ENCODE data around the gene LSR. TPM values are rescaled to one million over a fixed set of nuclear protein-coding genes. Genes with fewer than 3 reads are reported as not detected.
"Not testable (repeated sequence)": the region's sequence is repeated elsewhere in the genome, so short reads cannot be mapped to it uniquely, and the experiment has no call there.

LSR gene
- total RNA-seq, 1 donor from 2014 or later, result 74.1 TPM

DNA sequence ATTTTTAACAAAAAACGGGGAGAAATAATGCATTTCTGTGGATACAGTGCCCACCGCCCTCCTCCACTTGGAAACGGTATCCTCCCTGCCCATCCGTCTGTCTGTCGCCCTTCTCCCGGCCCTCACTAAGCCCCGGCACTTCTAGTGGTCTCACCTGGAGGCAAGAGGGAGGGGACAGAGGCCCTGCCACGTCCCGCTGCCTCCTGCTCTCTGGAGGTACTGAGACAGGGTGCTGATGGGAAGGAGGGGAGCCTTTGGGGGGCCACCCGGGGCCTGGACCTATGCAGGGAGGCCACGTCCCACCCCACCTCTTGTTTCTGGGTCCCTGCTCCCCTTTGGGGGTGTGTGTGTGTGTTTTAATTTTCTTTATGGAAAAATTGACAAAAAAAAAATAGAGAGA lies 30.6 kb downstream of the LSR start:
- Histone ChIP-seq H3K4me1 (no peaks in the 10 kb centered on the region), H3K4me3 (no peak overlapping the region), H3K27me3 (ENCODE audit: low read depth) (peaks cover 5% of the 10 kb centered on the region), H3K9me3 (no peaks in the 10 kb centered on the region), H3K36me3 (peaks cover 45% of the 10 kb centered on the region), H3K27ac (no peak overlapping the region)
- intact Hi-C loops (cut with DNase I), result no loop called here
- DNase-seq (no peak), ATAC-seq (no peak)
- TF ChIP-seq, protein P1, sequence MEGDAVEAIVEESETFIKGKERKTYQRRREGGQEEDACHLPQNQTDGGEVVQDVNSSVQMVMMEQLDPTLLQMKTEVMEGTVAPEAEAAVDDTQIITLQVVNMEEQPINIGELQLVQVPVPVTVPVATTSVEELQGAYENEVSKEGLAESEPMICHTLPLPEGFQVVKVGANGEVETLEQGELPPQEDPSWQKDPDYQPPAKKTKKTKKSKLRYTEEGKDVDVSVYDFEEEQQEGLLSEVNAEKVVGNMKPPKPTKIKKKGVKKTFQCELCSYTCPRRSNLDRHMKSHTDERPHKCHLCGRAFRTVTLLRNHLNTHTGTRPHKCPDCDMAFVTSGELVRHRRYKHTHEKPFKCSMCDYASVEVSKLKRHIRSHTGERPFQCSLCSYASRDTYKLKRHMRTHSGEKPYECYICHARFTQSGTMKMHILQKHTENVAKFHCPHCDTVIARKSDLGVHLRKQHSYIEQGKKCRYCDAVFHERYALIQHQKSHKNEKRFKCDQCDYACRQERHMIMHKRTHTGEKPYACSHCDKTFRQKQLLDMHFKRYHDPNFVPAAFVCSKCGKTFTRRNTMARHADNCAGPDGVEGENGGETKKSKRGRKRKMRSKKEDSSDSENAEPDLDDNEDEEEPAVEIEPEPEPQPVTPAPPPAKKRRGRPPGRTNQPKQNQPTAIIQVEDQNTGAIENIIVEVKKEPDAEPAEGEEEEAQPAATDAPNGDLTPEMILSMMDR (IDR thresholded peaks at IDR 0.05), result no peak

DNA sequence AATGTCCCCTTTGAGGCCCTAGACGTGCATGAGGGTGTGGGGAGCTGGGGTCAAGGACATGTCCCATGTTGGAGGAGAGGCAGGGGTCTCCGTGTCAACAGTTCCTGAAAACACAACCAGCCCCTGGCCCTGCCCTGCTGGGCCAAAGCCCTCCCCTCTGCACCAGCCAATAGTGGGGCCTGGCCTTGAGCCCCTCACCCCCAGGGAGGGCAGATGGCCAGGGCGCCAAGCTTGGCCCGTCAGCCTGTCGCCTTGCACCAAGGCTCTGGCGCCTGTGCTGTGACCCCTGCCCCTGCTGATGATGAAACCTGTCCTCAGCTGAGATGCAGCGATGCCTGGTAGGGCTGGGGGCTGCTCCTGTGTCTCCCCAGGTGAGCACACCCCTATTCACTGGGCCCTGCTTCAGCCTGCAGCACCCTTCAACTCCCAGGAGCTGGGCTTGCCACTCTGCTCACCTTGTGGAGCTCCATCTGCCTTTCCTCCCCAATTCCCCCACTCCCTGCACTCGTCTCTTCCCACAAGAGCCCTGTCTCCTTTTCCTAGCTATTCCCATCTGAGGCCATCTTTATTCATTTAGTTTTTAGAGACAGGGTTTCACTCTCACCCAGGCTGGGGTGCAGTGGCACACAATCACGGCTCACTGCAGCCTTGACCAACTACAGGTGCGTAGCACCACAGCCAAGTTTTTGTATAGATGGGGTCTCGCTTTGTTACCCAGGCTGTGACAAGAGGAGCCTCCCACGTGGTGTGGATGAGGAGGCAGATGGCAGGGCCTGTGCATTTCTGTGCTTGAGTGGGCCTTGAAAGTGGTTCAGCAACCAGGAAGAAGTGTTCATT lies 31.4 kb downstream of the LSR start:
- H3K4me1 ChIP-seq, result no peaks in the 10 kb centered on the region
- DNase-seq (no peak), ATAC-seq (peak; percentile 4 to 6)
- TF ChIP-seq, protein P1 (IDR thresholded peaks at IDR 0.05), result no peak
- intact Hi-C loops (cut with DNase I), result no loop called here
- no peaks in the 10 kb centered on the region for H3K9me3 ChIP-seq
- peaks cover 37% of the 10 kb centered on the region for H3K36me3 ChIP-seq
- peaks cover 5% of the 10 kb centered on the region for H3K27me3 ChIP-seq (ENCODE audit: low read depth)
- no peak overlapping the region for H3K4me3 ChIP-seq
- H3K27ac ChIP-seq, result no peak overlapping the region

DNA sequence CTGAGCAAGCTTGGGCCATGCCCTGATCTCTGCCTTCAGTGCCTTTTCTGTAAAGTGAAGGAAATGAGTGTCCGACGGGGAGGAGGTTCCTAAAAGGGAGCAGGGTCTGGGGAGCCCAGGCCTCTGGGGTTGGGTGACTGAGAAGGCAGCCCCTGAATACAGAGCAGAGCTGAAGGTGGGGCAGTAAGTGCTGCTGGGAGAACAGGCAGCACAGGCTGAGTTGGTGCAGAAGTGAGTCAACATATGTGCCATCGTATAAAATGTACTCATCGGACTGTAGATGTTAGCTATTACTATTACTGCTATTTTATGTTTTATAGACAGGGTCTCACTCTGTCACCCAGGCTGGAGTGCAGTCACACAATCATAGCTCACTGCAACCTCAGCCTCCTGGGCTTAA lies 32.5 kb downstream of the LSR start:
- no peak for ATAC-seq
- intact Hi-C loops (cut with DNase I), result no loop called here
- Histone ChIP-seq H3K9me3 (no peaks in the 10 kb centered on the region), H3K4me1 (no peaks in the 10 kb centered on the region), H3K27ac (no peak overlapping the region), H3K27me3 (ENCODE audit: low read depth) (peaks cover 5% of the 10 kb centered on the region), H3K36me3 (peaks cover 26% of the 10 kb centered on the region), H3K4me3 (no peak overlapping the region)
- DNase-seq, result no peak
- TF ChIP-seq, protein P1 (IDR thresholded peaks at IDR 0.05), result no peak

DNA sequence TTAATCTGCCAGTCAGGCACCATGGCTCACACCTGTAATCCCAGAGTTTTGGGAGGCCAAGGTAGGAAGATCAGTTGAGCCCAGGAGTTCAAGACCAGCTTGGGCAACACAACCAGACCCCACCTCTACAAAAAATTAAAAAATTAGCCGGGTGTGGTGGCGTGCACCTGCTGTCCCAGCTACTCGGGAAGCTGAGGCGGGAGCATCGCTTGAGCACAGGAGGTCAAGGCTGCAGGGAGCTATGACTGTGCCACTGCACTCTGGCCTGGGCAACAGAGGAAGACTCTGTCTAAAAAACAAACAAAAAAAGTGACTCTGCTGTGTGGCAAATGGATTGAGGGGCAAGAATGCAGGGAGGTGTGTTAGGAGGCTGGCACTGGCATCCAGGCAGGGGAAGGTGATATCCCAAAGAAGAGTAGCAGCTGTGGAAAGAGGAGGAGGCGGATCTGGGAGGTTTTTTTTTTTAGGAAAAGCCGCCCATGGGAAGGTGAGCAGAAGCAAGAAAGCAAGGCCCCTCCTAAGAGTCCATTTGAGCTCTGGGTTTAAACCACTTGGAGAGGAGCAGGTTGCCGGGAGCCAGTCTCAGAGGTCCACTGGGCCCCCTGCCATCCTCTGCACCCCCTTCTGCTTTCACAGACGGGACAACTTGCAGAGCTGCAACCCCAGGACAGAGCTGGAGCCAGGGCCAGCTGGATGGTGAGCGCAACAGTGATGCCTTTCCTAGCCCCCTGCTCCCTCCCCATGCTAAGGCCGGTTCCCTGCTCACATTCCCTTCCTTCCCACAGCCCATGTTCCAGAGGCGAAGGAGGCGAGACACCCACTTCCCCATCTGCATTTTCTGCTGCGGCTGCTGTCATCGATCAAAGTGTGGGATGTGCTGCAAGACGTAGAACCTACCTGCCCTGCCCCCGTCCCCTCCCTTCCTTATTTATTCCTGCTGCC lies 35.6 kb downstream of the LSR start:
- Histone ChIP-seq H3K27ac (no peak overlapping the region), H3K4me1 (no peaks in the 10 kb centered on the region), H3K36me3 (peaks cover 4% of the 10 kb centered on the region), H3K9me3 (no peaks in the 10 kb centered on the region), H3K4me3 (no peak overlapping the region), H3K27me3 (ENCODE audit: low read depth) (peaks cover 9% of the 10 kb centered on the region)
- DNase-seq, result no peak
- ATAC-seq, result no peak
- TF ChIP-seq, protein P1 (IDR thresholded peaks at IDR 0.05), result no peak
- intact Hi-C loops (cut with DNase I), result no loop called here

DNA sequence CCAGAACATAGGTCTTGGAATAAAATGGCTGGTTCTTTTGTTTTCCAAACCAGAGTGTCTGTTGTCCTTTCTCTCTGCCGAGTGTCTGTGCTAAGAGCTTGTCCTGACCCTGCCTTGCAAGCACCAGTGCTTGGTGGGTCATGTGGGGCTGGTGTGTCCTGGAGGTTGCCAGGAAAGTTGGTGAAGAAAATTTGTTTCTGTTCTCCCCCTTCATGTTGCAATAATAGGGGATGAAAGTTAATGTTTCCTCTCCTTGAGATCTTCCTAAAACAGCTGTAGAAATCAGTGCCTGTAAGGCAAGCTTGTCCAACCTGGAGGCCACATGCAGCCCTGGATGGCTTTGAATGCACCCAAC lies 36.3 kb downstream of the LSR start:
- intact Hi-C loops (cut with DNase I), result no loop called here
- no peaks in the 10 kb centered on the region for H3K9me3 ChIP-seq
- TF ChIP-seq, protein P1 (IDR thresholded peaks at IDR 0.05), result no peak

GRCh38 chr19:35285465-35285864 lies 36.7 kb downstream of the LSR start:
- H3K36me3 ChIP-seq; H3K27me3 ChIP-seq (ENCODE audit: low read depth); H3K4me3 ChIP-seq; ATAC-seq; intact Hi-C loops (cut with DNase I); DNase-seq; H3K4me1 ChIP-seq; H3K27ac ChIP-seq; H3K9me3 ChIP-seq: not testable (repeated sequence)

More for the DNA sequence above, 36.3 kb downstream of the LSR start:
- ATAC-seq (no peak), DNase-seq (no peak)
- no peaks in the 10 kb centered on the region for H3K36me3 ChIP-seq
- H3K27me3 ChIP-seq (ENCODE audit: low read depth), result peaks cover 9% of the 10 kb centered on the region
- no peak overlapping the region for H3K4me3 ChIP-seq
- no peak overlapping the region for H3K27ac ChIP-seq
- H3K4me1 ChIP-seq, result no peaks in the 10 kb centered on the region

DNA sequence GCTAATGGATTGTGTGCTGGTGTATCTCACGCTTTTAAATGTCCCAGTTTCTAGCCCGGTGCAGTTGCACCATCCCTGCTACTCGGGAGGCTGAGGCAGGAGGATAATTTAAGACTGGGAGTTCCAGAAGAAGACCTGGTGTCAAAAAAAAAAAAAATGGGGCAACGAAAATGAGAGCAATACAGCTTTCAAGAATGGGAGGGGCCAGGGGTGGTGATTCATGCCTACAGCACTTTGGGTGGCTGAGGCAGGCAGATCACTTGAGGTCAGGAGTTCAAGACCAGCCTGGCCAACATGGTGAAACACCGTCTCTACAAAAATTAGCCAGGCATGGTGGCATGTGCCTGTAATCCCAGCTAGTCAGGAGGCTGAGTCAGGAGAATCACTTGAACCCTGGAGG lies 37.3 kb downstream of the LSR start:
- H3K27ac ChIP-seq, H3K9me3 ChIP-seq: not testable (repeated sequence)

More for the DNA sequence above, 37.3 kb downstream of the LSR start:
- H3K4me3 ChIP-seq; H3K27me3 ChIP-seq (ENCODE audit: low read depth); H3K36me3 ChIP-seq; ATAC-seq; DNase-seq; H3K4me1 ChIP-seq; intact Hi-C loops (cut with DNase I): not testable (repeated sequence)
